B cell (primary cell): ENCODE data around the gene SEMA7A. TPM values are rescaled to one million over a fixed set of nuclear protein-coding genes. Genes with fewer than 3 reads are reported as not detected.

Experiments used
- ATAC-seq: fragments of 200-7000 bp; cut with Tn5 transposase; one replicate; pipeline ENCODE4 v1.10.0; 2021; ENCODE audit warnings: low read depth, mild to moderate bottlenecking, moderate number of reproducible peaks, moderate library complexity
- CTCF ChIA-PET: fragments of 350-600 bp; sonication (Branson Sonifier 250); formaldehyde crosslinking; loops from one replicate; lab custom pipeline; 2021; ENCODE audit warnings: antibody characterized with exemption, inconsistent platforms; lab: Charles Lee
- POLR2A ChIA-PET: fragments of 350-600 bp; sonication (Branson Sonifier 250); formaldehyde crosslinking; loops from one replicate; lab custom pipeline; 2021; ENCODE audit warnings: antibody characterized with exemption; lab: Charles Lee
- DNase-seq: peaks from one replicate; pipeline ENCODE4 v3.0.0; 2013
- H2AFZ ChIP-seq: 2 replicates; pipeline ENCODE4 v1.6.1; 2012; ENCODE audit warnings: mild to moderate bottlenecking, low read depth, low read length; ENCODE audit not compliant: insufficient read depth, poor library complexity, severe bottlenecking
- H3K27ac ChIP-seq, 2 donors: 1 replicate in 1 of 2; 2 replicates in 1 of 2; pipeline ENCODE4 v1.5.1; 2012 to 2013; ENCODE audit warnings: low read length in 2 of 2, mild to moderate bottlenecking in 2 of 2, moderate library complexity in 1 of 2
- H3K27me3 ChIP-seq, 4 experiments: fragments of 200-600 bp in 1 of 4; sonication (generic) in 1 of 4; replicated peaks in 1 of 4; 1 replicate in 2 of 4; 2 replicates in 2 of 4; pipeline versions ENCODE4 v1.6.1 to v1.7.0; 2013 to 2016; ENCODE audit warnings: low read length in 3 of 4, mild to moderate bottlenecking in 2 of 4, mixed read lengths in 1 of 4, moderate library complexity in 1 of 4; ENCODE audit not compliant: insufficient read depth in 4 of 4, control insufficient read depth in 3 of 4; ENCODE audit errors: control extremely low read depth in 1 of 4
- H3K36me3 ChIP-seq, 2 experiments: replicated peaks in 1 of 2; 1 replicate in 1 of 2; 2 replicates in 1 of 2; pipeline versions ENCODE4 v1.6.1 to v1.7.1; 2013; ENCODE audit warnings: low read length in 1 of 2; ENCODE audit not compliant: insufficient read depth in 2 of 2, control insufficient read depth in 1 of 2; ENCODE audit errors: control extremely low read depth in 1 of 2, extremely low read depth in 1 of 2
- H3K4me1 ChIP-seq, 2 donors: fragments of 200-600 bp in 1 of 2; sonication (generic) in 1 of 2; 1 replicate in 1 of 2; 2 replicates in 1 of 2; pipeline versions ENCODE4 v1.5.1 to v1.6.1; 2013 to 2017; ENCODE audit warnings: low read length in 2 of 2; ENCODE audit not compliant: control insufficient read depth in 2 of 2, insufficient read depth in 2 of 2
- H3K4me2 ChIP-seq: replicated peaks from 2 replicates; pipeline ENCODE3; 2012; ENCODE audit warnings: mild to moderate bottlenecking, low read depth, low read length; ENCODE audit not compliant: poor library complexity, severe bottlenecking
- H3K4me3 ChIP-seq, 5 experiments: fragments of 200-600 bp in 1 of 5; sonication (generic) in 1 of 5; 1 replicate in 3 of 5; 2 replicates in 2 of 5; pipeline versions ENCODE4 v1.5.1 to v1.7.0; 2011 to 2016; ENCODE audit warnings: low read length in 4 of 5, mild to moderate bottlenecking in 4 of 5, low read depth in 2 of 5, control low read depth in 1 of 5, moderate library complexity in 1 of 5; ENCODE audit not compliant: insufficient read depth in 1 of 5; ENCODE audit errors: control extremely low read depth in 1 of 5, extremely low read depth in 1 of 5
- H3K79me2 ChIP-seq: fragments of 200-600 bp; sonication (generic); one replicate; pipeline ENCODE4 v1.6.0; 2016; ENCODE audit warnings: low read length; ENCODE audit not compliant: control insufficient read depth, insufficient read depth
- H3K9ac ChIP-seq: fragments of 200-600 bp; sonication (generic); 2 replicates; pipeline ENCODE4 v1.6.1; 2017; ENCODE audit warnings: mild to moderate bottlenecking, low read length, moderate library complexity
- H3K9me3 ChIP-seq, 3 donors: one replicate each; pipeline versions ENCODE4 v1.6.1 to v1.7.1; 2013; ENCODE audit warnings: low read length in 2 of 3; ENCODE audit not compliant: control insufficient read depth in 2 of 3, insufficient read depth in 1 of 3; ENCODE audit errors: control extremely low read depth in 1 of 3
- H4K20me1 ChIP-seq: 2 replicates; pipeline ENCODE4 v1.6.0; 2012; ENCODE audit warnings: mild to moderate bottlenecking, low read length; ENCODE audit not compliant: insufficient read depth, control insufficient read depth, poor library complexity, severe bottlenecking
- H3K27ac Mint-ChIP-seq: one replicate; pipeline ENCODE4 v1.8.0; 2021; ENCODE audit warnings: mixed read lengths
- H3K27me3 Mint-ChIP-seq: one replicate; pipeline ENCODE4 v1.8.0; 2021; ENCODE audit warnings: mixed read lengths
- H3K4me1 Mint-ChIP-seq: one replicate; pipeline ENCODE4 v1.8.0; 2021; ENCODE audit warnings: mixed read lengths
- H3K4me3 Mint-ChIP-seq: one replicate; pipeline ENCODE4 v1.8.0; 2021; ENCODE audit warnings: mixed read lengths
- H3K9me3 Mint-ChIP-seq: one replicate; pipeline ENCODE4 v1.8.0; 2022; ENCODE audit warnings: mixed read lengths; ENCODE audit not compliant: insufficient read depth
- CTCF ChIP-seq: fragments of 200-600 bp; IDR thresholded peaks from one replicate; pipeline ENCODE4 v1.8.0; 2022; ENCODE audit warnings: antibody characterized with exemption, mild to moderate bottlenecking
- EZH2 ChIP-seq: IDR thresholded peaks from 2 replicates; pipeline ENCODE4 v1.6.1; 2012; ENCODE audit warnings: borderline replicate concordance, low read depth, mild to moderate bottlenecking, moderate library complexity, low read length; ENCODE audit not compliant: insufficient read depth, poor library complexity, severe bottlenecking
- WGBS: methylation state at CpG from one replicate; pipeline ENCODE4 v1.1.5; 2013; ENCODE audit warnings: missing lambda C conversion rate; ENCODE audit not compliant: insufficient coverage; 5-methylcytosine and 5-hydroxymethylcytosine counted together
- intact Hi-C: fragments of 100-400 bp; cut with micrococcal nuclease; formaldehyde crosslinking; loops from one replicate; pipeline ENCODE4 v1.10.0; 2022
- polyA plus RNA-seq: library from polyadenylated mRNA; depleted of rRNA; stranded (reverse); fragments of >200 nt; gene quantifications from 2 replicates; pipeline ENCODE4 v1.2.3, GENCODE V29; 2012
- total RNA-seq, 2 donors: library from RNA; stranded (reverse); fragments of 120-200 nt in 1 of 2; gene quantifications; 1 replicate in 1 of 2; 2 replicates in 1 of 2; pipeline versions ENCODE4 v1.2.3 to v1.2.4, GENCODE V29; 2013 to 2022

Gene SEMA7A
- total and polyA plus RNA-seq, 2 donors (not counting 1 experiment from before 2014, with no cell fraction given): 42.0 to 44.2 TPM

GRCh38 chr15:74391582-74392450, 41.9 kb downstream of the SEMA7A start:
- H3K36me3 ChIP-seq: no peaks in the 10 kb centered on the region
- ChIA-PET CTCF (interaction anchor here (1.2 to 6.4 kb wide), 3 partner anchors 10 to 47 kb away, joined by 3 to 45 read pairs (median 7); no protein-coding TSS in a partner anchor), POLR2A (no interaction called here)
- DNase-seq (peak; percentile 24), ATAC-seq (no peak)
- no peaks in the 10 kb centered on the region for H3K27me3 ChIP-seq
- Mint-ChIP-seq H3K4me1 (peaks cover 86% of the 10 kb centered on the region), H3K9me3 (no peaks in the 10 kb centered on the region), H3K27me3 (no peaks in the 10 kb centered on the region), H3K27ac (peak overlapping the region; percentile 69), H3K4me3 (peak overlapping the region; percentile 41)
- peaks cover 8% of the 10 kb centered on the region for H3K79me2 ChIP-seq
- H3K9me3 ChIP-seq: no peaks in the 10 kb centered on the region
- H3K9ac ChIP-seq: no peak overlapping the region
- H3K4me1 ChIP-seq: peaks cover 72 to 94% of the 10 kb centered on the region in 2 donors
- H3K27ac ChIP-seq: peak overlapping the region in 1 of 2 donors; percentile 9
- no peak overlapping the region for H2AFZ ChIP-seq
- WGBS: 82% methylated on average over 9 of the region's 9 CpGs
- peak overlapping the region; percentile 45 for H3K4me2 ChIP-seq
- TF ChIP-seq CTCF (no peak), EZH2 (no peak)
- no peak overlapping the region for H3K4me3 ChIP-seq
- no peaks in the 10 kb centered on the region for H4K20me1 ChIP-seq
- intact Hi-C loops: no loop called here
